Uterus (tissue), 4 donors: Measurements from ENCODE around the gene SYPL1. TPM values are rescaled to one million over a fixed set of nuclear protein-coding genes. Genes with fewer than 3 reads are reported as not detected.
A peak's percentile ranks its signal among the peaks of the same experiment; 100 is the strongest.

Experiments
- DNase-seq, 2 donors: peaks; one replicate each; pipeline ENCODE4 v3.0.0-alpha.2; 2019 to 2020
- H3K27ac ChIP-seq, 2 donors: fragments of 200-600 bp; sonication (generic); 1 replicate in 1 of 2; 2 replicates in 1 of 2; pipeline ENCODE4 v1.5.1; 2016 to 2018
- H3K27me3 ChIP-seq, 2 donors: fragments of 200-600 bp; sonication (generic); one replicate each; pipeline ENCODE4 v1.5.1; 2018 to 2019; ENCODE audit warnings: control low read depth in 1 of 2
- H3K36me3 ChIP-seq, 2 donors: fragments of 200-600 bp; sonication (generic); one replicate each; pipeline ENCODE4 v1.5.1; 2019; ENCODE audit warnings: control low read depth in 1 of 2
- H3K4me1 ChIP-seq, 2 donors: fragments of 200-600 bp; sonication (generic); one replicate each; pipeline ENCODE4 v1.5.1; 2018 to 2019; ENCODE audit warnings: control low read depth in 1 of 2
- H3K4me3 ChIP-seq, 2 donors: fragments of 200-600 bp; sonication (generic); 1 replicate in 1 of 2; 2 replicates in 1 of 2; pipeline ENCODE4 v1.5.1; 2018 to 2019; ENCODE audit warnings: mild to moderate bottlenecking in 1 of 2
- H3K9me3 ChIP-seq, 2 donors: fragments of 200-600 bp; sonication (generic); one replicate each; pipeline ENCODE4 v1.5.1; 2019; ENCODE audit warnings: control low read depth in 1 of 2
- CTCF ChIP-seq, 4 experiments: fragments of 200-600 bp in 2 of 4; fragments of 450-650 bp in 2 of 4; sonication (generic) in 2 of 4; IDR thresholded peaks; one replicate each; pipeline ENCODE4 v1.5.1; 2016 to 2019; ENCODE audit warnings: antibody characterized with exemption in 4 of 4, mild to moderate bottlenecking in 2 of 4, moderate library complexity in 1 of 4
- POLR2A ChIP-seq, 2 donors: fragments of 450-650 bp; IDR thresholded peaks; one replicate each; pipeline ENCODE4 v1.6.1; 2016; ENCODE audit warnings: antibody characterized with exemption in 2 of 2, mild to moderate bottlenecking in 1 of 2, moderate library complexity in 1 of 2
- intact Hi-C: fragments of 100-400 bp; cut with DNase I; formaldehyde crosslinking; loops from one replicate; pipeline ENCODE4 v1.15.1; 2023; ENCODE audit warnings: low total_unique reads
- total RNA-seq, 4 donors: library from RNA; depleted of rRNA in 3 of 4; stranded (reverse); fragments of >200 nt in 3 of 4; gene quantifications; one replicate each; pipeline versions ENCODE4 v1.1.0 to v1.2.4, GENCODE V29; 2014 to 2023
- donor health status: DM: yes; HTN: yes; CAD: no.

SYPL1 gene
- total RNA-seq, result 100 to 1,000 TPM; 123 to 220 (median 131) TPM

GRCh38 chr7:106112118-106112971 lies at the start of gene SYPL1:
Gene SYPL1 (minus strand): TSS chr7:106112312. CDS start chr7:106112208, 104 bp downstream.
- H3K4me1 ChIP-seq, result no peaks in the 10 kb centered on the region
- peak within 1 kb of the TSS; percentile 70 to 82 for H3K4me3 ChIP-seq
- intact Hi-C loops, result loop anchor here (5.0 kb wide), 1 partner anchor 45 kb away; no protein-coding TSS in a partner anchor
- peak within 1 kb of the TSS; percentile 99 to 100 for H3K27ac ChIP-seq
- no peaks in the 10 kb centered on the region for H3K27me3 ChIP-seq
- peak in 3 of 4 experiments; percentile 19 to 32 (median 30) for TF ChIP-seq CTCF (IDR thresholded peaks at IDR 0.05)
- peak; percentile 16 to 80 for TF ChIP-seq POLR2A (IDR thresholded peaks at IDR 0.05)
- peak; percentile 93 to 94 for DNase-seq
- H3K9me3 ChIP-seq, result no peaks in the 10 kb centered on the region
- no peaks in the 10 kb centered on the region for H3K36me3 ChIP-seq

- DNase-seq, result no peak
- Histone ChIP-seq H3K4me1 (no peaks in the 10 kb centered on the region), H3K27ac (no peak overlapping the region), H3K36me3 (no peaks in the 10 kb centered on the region), H3K4me3 (no peak overlapping the region), H3K9me3 (no peaks in the 10 kb centered on the region), H3K27me3 (no peaks in the 10 kb centered on the region)
- no peak for TF ChIP-seq POLR2A (IDR thresholded peaks at IDR 0.05)
- TF ChIP-seq CTCF (IDR thresholded peaks at IDR 0.05), result no peak
- intact Hi-C loops, result no loop called here
Observed at GRCh38 chr7:106155027-106155426, 42.9 kb upstream of the SYPL1 start.

- TF ChIP-seq CTCF (IDR thresholded peaks at IDR 0.05), result peak; percentile 95 to 98 (median 97)
- no peak for TF ChIP-seq POLR2A (IDR thresholded peaks at IDR 0.05)
- no peaks in the 10 kb centered on the region for H3K4me1 ChIP-seq
- no peaks in the 10 kb centered on the region for H3K27me3 ChIP-seq
- no peaks in the 10 kb centered on the region for H3K36me3 ChIP-seq
- DNase-seq, result peak; percentile 85 to 87
- intact Hi-C loops, result loop anchor here (2.0 kb wide), 1 partner anchor 97 kb away; no protein-coding TSS in a partner anchor
- H3K4me3 ChIP-seq, result no peak overlapping the region
- H3K27ac ChIP-seq, result peak overlapping the region in 1 of 2 donors; percentile 31
- H3K9me3 ChIP-seq, result no peaks in the 10 kb centered on the region
Observed at GRCh38 chr7:106153891-106154449, 41.9 kb upstream of the SYPL1 start.

GRCh38 chr7:106152313-106152665 lies 40.2 kb upstream of the SYPL1 start:
- H3K4me1 ChIP-seq, result no peaks in the 10 kb centered on the region
- no peak for DNase-seq
- TF ChIP-seq POLR2A (IDR thresholded peaks at IDR 0.05) (no peak), CTCF (IDR thresholded peaks at IDR 0.05) (no peak)
- H3K9me3 ChIP-seq, result no peaks in the 10 kb centered on the region
- H3K27me3 ChIP-seq, result no peaks in the 10 kb centered on the region
- H3K4me3 ChIP-seq, result no peak overlapping the region
- intact Hi-C loops, result loop anchor here (2.0 kb wide), 1 partner anchor 95 kb away; no protein-coding TSS in a partner anchor
- H3K36me3 ChIP-seq, result no peaks in the 10 kb centered on the region
- H3K27ac ChIP-seq, result no peak overlapping the region
